Measurements from ENCODE around the gene SASS6. TPM values are rescaled to one million over a fixed set of nuclear protein-coding genes. Genes with fewer than 3 reads are reported as not detected.

Gene SASS6
- total RNA-seq, 1 experiment from 2014 or later, result 14.8 TPM

DNA sequence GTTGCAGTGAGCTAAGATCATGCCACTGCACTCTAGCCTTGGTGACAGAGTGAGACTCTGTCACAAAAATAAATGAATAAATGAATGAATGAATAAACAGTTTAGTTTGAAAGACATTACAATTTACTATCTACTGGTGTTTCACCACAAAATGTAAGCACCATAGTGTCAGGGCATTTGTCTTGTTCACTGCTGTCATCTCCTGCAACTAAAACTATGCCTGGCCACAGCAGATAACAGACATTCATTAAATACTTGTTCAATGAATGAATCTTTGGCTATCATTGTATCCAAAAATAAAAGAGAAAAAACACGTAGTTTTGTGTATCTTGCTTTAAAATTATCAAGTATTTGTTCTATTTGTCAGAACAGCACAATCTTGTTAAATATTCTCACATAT lies 32.5 kb downstream of the SASS6 start:
- no peaks in the 10 kb centered on the region for H4K20me1 ChIP-seq (ENCODE audit: insufficient read depth, low read depth, low read length)
- no peaks in the 10 kb centered on the region for H3K27me3 ChIP-seq (ENCODE audit: low read length)
- H3K36me3 ChIP-seq (ENCODE audit: insufficient read depth, low read length), result peaks cover 64% of the 10 kb centered on the region
- no peak overlapping the region for H3K27ac ChIP-seq (ENCODE audit: low read length)
- no peaks in the 10 kb centered on the region; the same call in 1 of the 2 replicates for H3K9me3 ChIP-seq (ENCODE audit: low read length)
- H3K4me3 ChIP-seq (ENCODE audit: low read length), result no peak overlapping the region
- DNase-seq, result no peak
- no peaks in the 10 kb centered on the region for H3K9me2 ChIP-seq (replicated peaks; ENCODE audit: insufficient read depth, low read length)
- H2AFZ ChIP-seq (ENCODE audit: low read length), result no peak overlapping the region
- H3K4me2 ChIP-seq (ENCODE audit: low read depth, low read length, poor library complexity, severe bottlenecking), result no peak overlapping the region
- no peak overlapping the region for H3K9ac ChIP-seq (ENCODE audit: low read length)
- peaks cover 18% of the 10 kb centered on the region; the same call in 1 of the 2 replicates for H3K79me2 ChIP-seq (ENCODE audit: low read length)
- no peaks in the 10 kb centered on the region for H3K4me1 ChIP-seq (ENCODE audit: low read length)

GRCh38 chr1:100090471-100090870 lies 42.3 kb downstream of the SASS6 start:
- Histone ChIP-seq H3K9ac (ENCODE audit: low read length) (no peak overlapping the region), H3K9me2 (replicated peaks; ENCODE audit: insufficient read depth, low read length) (no peaks in the 10 kb centered on the region), H4K20me1 (ENCODE audit: insufficient read depth, low read depth, low read length) (no peaks in the 10 kb centered on the region), H3K27ac (ENCODE audit: low read length) (no peak overlapping the region), H3K36me3 (ENCODE audit: insufficient read depth, low read length) (peaks cover 30% of the 10 kb centered on the region), H3K79me2 (ENCODE audit: low read length) (peaks cover 7% of the 10 kb centered on the region; the same call in 1 of the 2 replicates), H3K4me1 (ENCODE audit: low read length) (no peaks in the 10 kb centered on the region), H3K9me3 (ENCODE audit: low read length) (no peaks in the 10 kb centered on the region), H3K27me3 (ENCODE audit: low read length) (no peaks in the 10 kb centered on the region), H3K4me2 (ENCODE audit: low read depth, low read length, poor library complexity, severe bottlenecking) (no peak overlapping the region), H2AFZ (ENCODE audit: low read length) (no peak overlapping the region), H3K4me3 (ENCODE audit: low read length) (no peak overlapping the region)
- no peak for DNase-seq

GRCh38 chr1:100089082-100089481 lies 43.6 kb downstream of the SASS6 start:
- no peaks in the 10 kb centered on the region for H3K9me2 ChIP-seq (replicated peaks; ENCODE audit: insufficient read depth, low read length)
- no peak for DNase-seq
- H4K20me1 ChIP-seq (ENCODE audit: insufficient read depth, low read depth, low read length), result no peaks in the 10 kb centered on the region
- no peaks in the 10 kb centered on the region for H3K4me1 ChIP-seq (ENCODE audit: low read length)
- no peaks in the 10 kb centered on the region for H3K9me3 ChIP-seq (ENCODE audit: low read length)
- peaks cover 10% of the 10 kb centered on the region for H3K79me2 ChIP-seq (ENCODE audit: low read length)
- H3K27me3 ChIP-seq (ENCODE audit: low read length), result no peaks in the 10 kb centered on the region
- H3K9ac ChIP-seq (ENCODE audit: low read length), result no peak overlapping the region
- H3K36me3 ChIP-seq (ENCODE audit: insufficient read depth, low read length), result peaks cover 38% of the 10 kb centered on the region
- H3K4me2 ChIP-seq (ENCODE audit: low read depth, low read length, poor library complexity, severe bottlenecking), result no peak overlapping the region
- H3K4me3 ChIP-seq (ENCODE audit: low read length), result no peak overlapping the region
- no peak overlapping the region for H2AFZ ChIP-seq (ENCODE audit: low read length)
- no peak overlapping the region for H3K27ac ChIP-seq (ENCODE audit: low read length)

- no peak overlapping the region for H3K27ac ChIP-seq (ENCODE audit: low read length)
- no peaks in the 10 kb centered on the region for H3K9me3 ChIP-seq (ENCODE audit: low read length)
- no peaks in the 10 kb centered on the region for H4K20me1 ChIP-seq (ENCODE audit: insufficient read depth, low read depth, low read length)
- H3K9me2 ChIP-seq (replicated peaks; ENCODE audit: insufficient read depth, low read length), result no peaks in the 10 kb centered on the region
- peaks cover 21% of the 10 kb centered on the region for H3K79me2 ChIP-seq (ENCODE audit: low read length)
- H2AFZ ChIP-seq (ENCODE audit: low read length), result no peak overlapping the region
- H3K36me3 ChIP-seq (ENCODE audit: insufficient read depth, low read length), result peaks cover 45% of the 10 kb centered on the region
- no peak overlapping the region for H3K4me2 ChIP-seq (ENCODE audit: low read depth, low read length, poor library complexity, severe bottlenecking)
- H3K4me1 ChIP-seq (ENCODE audit: low read length), result no peaks in the 10 kb centered on the region
- no peak overlapping the region for H3K4me3 ChIP-seq (ENCODE audit: low read length)
- no peaks in the 10 kb centered on the region for H3K27me3 ChIP-seq (ENCODE audit: low read length)
- H3K9ac ChIP-seq (ENCODE audit: low read length), result no peak overlapping the region
- no peak for DNase-seq
Measured at GRCh38 chr1:100087396-100087795, 45.3 kb downstream of the SASS6 start.

DNA sequence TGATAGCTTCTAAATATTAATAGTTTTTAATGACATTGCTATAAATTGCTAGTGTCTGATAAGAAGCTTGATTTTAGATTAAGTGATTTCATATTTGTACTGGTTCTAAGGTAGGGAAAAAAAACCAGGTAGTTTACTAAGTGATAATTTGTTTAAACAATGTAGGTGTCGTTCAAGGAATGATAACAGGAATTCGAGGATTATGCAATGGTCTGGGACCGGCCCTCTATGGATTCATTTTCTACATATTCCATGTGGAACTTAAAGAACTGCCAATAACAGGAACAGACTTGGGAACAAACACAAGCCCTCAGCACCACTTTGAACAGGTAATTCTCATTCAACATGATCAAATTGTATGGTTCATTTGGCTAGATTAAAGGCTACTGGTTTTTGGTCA lies 52.4 kb downstream of the SASS6 start:
- peaks cover 78% of the 10 kb centered on the region for H3K36me3 ChIP-seq (ENCODE audit: insufficient read depth, low read length)
- no peak overlapping the region for H3K4me3 ChIP-seq (ENCODE audit: low read length)
- H3K27ac ChIP-seq (ENCODE audit: low read length), result no peak overlapping the region
- peaks cover 68% of the 10 kb centered on the region for H3K79me2 ChIP-seq (ENCODE audit: low read length)
- DNase-seq, result no peak
- no peaks in the 10 kb centered on the region for H3K9me2 ChIP-seq (replicated peaks; ENCODE audit: insufficient read depth, low read length)
- no peak overlapping the region for H2AFZ ChIP-seq (ENCODE audit: low read length)
- H3K9me3 ChIP-seq (ENCODE audit: low read length), result no peaks in the 10 kb centered on the region
- no peak overlapping the region for H3K9ac ChIP-seq (ENCODE audit: low read length)
- no peak overlapping the region for H3K4me2 ChIP-seq (ENCODE audit: low read depth, low read length, poor library complexity, severe bottlenecking)
- peaks cover 3% of the 10 kb centered on the region; the same call in 1 of the 2 replicates for H3K4me1 ChIP-seq (ENCODE audit: low read length)
- H3K27me3 ChIP-seq (ENCODE audit: low read length), result no peaks in the 10 kb centered on the region
- H4K20me1 ChIP-seq (ENCODE audit: insufficient read depth, low read depth, low read length), result no peaks in the 10 kb centered on the region

GRCh38 chr1:100077531-100077930 lies 55.2 kb downstream of the SASS6 start:
- H3K27ac ChIP-seq (ENCODE audit: low read length), result no peak overlapping the region

DNA sequence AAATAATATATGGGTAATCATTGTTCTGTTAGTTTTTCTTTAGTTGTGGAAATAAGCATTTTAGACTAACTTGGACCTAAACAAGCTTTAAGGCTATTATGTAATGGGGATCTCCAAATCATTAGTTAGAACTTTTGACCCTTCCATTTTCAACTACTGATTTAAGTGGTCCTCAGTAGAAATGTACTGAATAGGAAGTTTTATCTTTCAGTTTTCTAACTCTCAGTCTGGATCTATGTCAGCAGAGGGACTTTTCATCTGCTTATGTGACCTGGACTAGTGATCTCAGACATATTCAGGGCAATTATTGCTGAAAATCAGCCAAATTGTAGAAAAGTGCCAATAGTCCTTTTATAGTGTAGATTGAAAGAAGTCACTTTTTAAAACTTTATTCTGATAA lies 56.0 kb downstream of the SASS6 start:
- Histone ChIP-seq H2AFZ (ENCODE audit: low read length) (no peak overlapping the region), H3K79me2 (ENCODE audit: low read length) (peaks cover 65% of the 10 kb centered on the region), H3K9ac (ENCODE audit: low read length) (no peak overlapping the region), H3K4me3 (ENCODE audit: low read length) (no peak overlapping the region), H3K9me3 (ENCODE audit: low read length) (no peaks in the 10 kb centered on the region), H3K4me1 (ENCODE audit: low read length) (peaks cover 3% of the 10 kb centered on the region; the same call in 1 of the 2 replicates), H3K9me2 (replicated peaks; ENCODE audit: insufficient read depth, low read length) (no peaks in the 10 kb centered on the region), H3K27ac (ENCODE audit: low read length) (no peak overlapping the region), H3K27me3 (ENCODE audit: low read length) (no peaks in the 10 kb centered on the region), H3K36me3 (ENCODE audit: insufficient read depth, low read length) (peaks cover 63% of the 10 kb centered on the region), H4K20me1 (ENCODE audit: insufficient read depth, low read depth, low read length) (no peaks in the 10 kb centered on the region), H3K4me2 (ENCODE audit: low read depth, low read length, poor library complexity, severe bottlenecking) (no peak overlapping the region)
- DNase-seq, result no peak

More at GRCh38 chr1:100077531-100077930, 55.2 kb downstream of the SASS6 start:
- DNase-seq, result no peak
- Histone ChIP-seq H3K36me3 (ENCODE audit: insufficient read depth, low read length) (peaks cover 64% of the 10 kb centered on the region), H3K4me3 (ENCODE audit: low read length) (no peak overlapping the region), H2AFZ (ENCODE audit: low read length) (no peak overlapping the region), H3K9me3 (ENCODE audit: low read length) (no peaks in the 10 kb centered on the region), H3K4me2 (ENCODE audit: low read depth, low read length, poor library complexity, severe bottlenecking) (no peak overlapping the region), H3K4me1 (ENCODE audit: low read length) (peaks cover 3% of the 10 kb centered on the region; the same call in 1 of the 2 replicates), H3K79me2 (ENCODE audit: low read length) (peaks cover 65% of the 10 kb centered on the region), H3K9me2 (replicated peaks; ENCODE audit: insufficient read depth, low read length) (no peaks in the 10 kb centered on the region), H4K20me1 (ENCODE audit: insufficient read depth, low read depth, low read length) (no peaks in the 10 kb centered on the region), H3K9ac (ENCODE audit: low read length) (no peak overlapping the region), H3K27me3 (ENCODE audit: low read length) (no peaks in the 10 kb centered on the region)

DNA sequence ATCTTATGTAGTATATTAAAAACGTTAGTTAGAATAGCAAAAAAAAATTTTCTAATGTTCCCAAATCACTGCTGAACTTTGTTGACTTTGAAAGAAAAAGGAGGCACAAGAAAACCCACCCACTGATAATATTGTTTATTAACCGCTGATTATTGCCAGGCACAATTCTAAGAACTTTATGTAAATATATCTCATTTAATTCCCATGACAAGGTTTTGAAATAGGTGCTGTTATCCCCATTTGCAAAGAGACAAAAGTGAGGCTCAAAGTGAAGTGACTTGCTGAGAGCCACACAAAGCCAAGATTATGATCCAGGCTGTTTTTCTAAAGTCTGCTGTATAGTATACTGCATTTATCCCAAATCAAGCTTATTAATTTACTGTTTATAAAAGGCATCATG lies 56.4 kb downstream of the SASS6 start:
- Histone ChIP-seq H3K27ac (ENCODE audit: low read length) (no peak overlapping the region), H3K4me2 (ENCODE audit: low read depth, low read length, poor library complexity, severe bottlenecking) (no peak overlapping the region), H3K9ac (ENCODE audit: low read length) (no peak overlapping the region), H3K4me3 (ENCODE audit: low read length) (no peak overlapping the region), H3K9me3 (ENCODE audit: low read length) (no peaks in the 10 kb centered on the region), H4K20me1 (ENCODE audit: insufficient read depth, low read depth, low read length) (no peaks in the 10 kb centered on the region), H3K36me3 (ENCODE audit: insufficient read depth, low read length) (peaks cover 60% of the 10 kb centered on the region), H3K27me3 (ENCODE audit: low read length) (no peaks in the 10 kb centered on the region), H2AFZ (ENCODE audit: low read length) (no peak overlapping the region), H3K9me2 (replicated peaks; ENCODE audit: insufficient read depth, low read length) (no peaks in the 10 kb centered on the region), H3K79me2 (ENCODE audit: low read length) (peaks cover 65% of the 10 kb centered on the region), H3K4me1 (ENCODE audit: low read length) (peaks cover 3% of the 10 kb centered on the region; the same call in 1 of the 2 replicates)
- DNase-seq, result no peak

GRCh38 chr1:100075773-100076172 lies 57.0 kb downstream of the SASS6 start:
- H3K79me2 ChIP-seq (ENCODE audit: low read length), result peaks cover 62% of the 10 kb centered on the region
- H2AFZ ChIP-seq (ENCODE audit: low read length), result no peak overlapping the region
- no peak overlapping the region for H3K9ac ChIP-seq (ENCODE audit: low read length)
- H3K4me1 ChIP-seq (ENCODE audit: low read length), result peaks cover 3% of the 10 kb centered on the region; the same call in 1 of the 2 replicates
- H3K4me3 ChIP-seq (ENCODE audit: low read length), result no peak overlapping the region
- no peak overlapping the region for H3K27ac ChIP-seq (ENCODE audit: low read length)
- no peaks in the 10 kb centered on the region for H3K9me2 ChIP-seq (replicated peaks; ENCODE audit: insufficient read depth, low read length)
- H3K9me3 ChIP-seq (ENCODE audit: low read length), result no peaks in the 10 kb centered on the region
- no peaks in the 10 kb centered on the region for H4K20me1 ChIP-seq (ENCODE audit: insufficient read depth, low read depth, low read length)
- DNase-seq, result no peak
- no peaks in the 10 kb centered on the region for H3K27me3 ChIP-seq (ENCODE audit: low read length)
- peaks cover 59% of the 10 kb centered on the region for H3K36me3 ChIP-seq (ENCODE audit: insufficient read depth, low read length)
- no peak overlapping the region for H3K4me2 ChIP-seq (ENCODE audit: low read depth, low read length, poor library complexity, severe bottlenecking)

All from Karpas-422 (cell line).